ENCODE measurements around the gene TOLLIP.

- TF ChIP-seq POLR2A (IDR thresholded peaks at IDR 0.05) = no peak
- no peak for TF ChIP-seq CTCF (IDR thresholded peaks at IDR 0.05 in 8 of 11, conservative IDR thresholded peaks at IDR 0.05 in 3 of 11)
Observed at GRCh38 chr11:1348796-1349326, 39.4 kb upstream of the TOLLIP start.
